HAP-1 (cell line): ENCODE results near the gene MCM5.
"Not testable (repeated sequence)": the region's sequence is repeated elsewhere in the genome, so short reads cannot be mapped to it uniquely, and the experiment has no call there.

Experiments
- DNase-seq, 2 experiments: peaks; one replicate each; pipeline ENCODE4 v3.0.0-alpha.2; 2016 to 2020; ENCODE audit warnings: low spot score in 2 of 2
- H3K27me3 ChIP-seq: fragments of 250-450 bp; sonication (Bioruptor Pico); 2 replicates; pipeline ENCODE4 v1.5.1; 2020; ENCODE audit warnings: low read depth, mild to moderate bottlenecking, moderate library complexity
- H3K36me3 ChIP-seq: fragments of 250-450 bp; sonication (Bioruptor Pico); replicated peaks from 2 replicates; pipeline ENCODE4 v1.5.1; 2020; ENCODE audit warnings: mild to moderate bottlenecking
- H3K4me1 ChIP-seq: fragments of 250-450 bp; sonication (Bioruptor Pico); 2 replicates; pipeline ENCODE4 v1.5.1; 2020; ENCODE audit warnings: mild to moderate bottlenecking
- H3K4me3 ChIP-seq: fragments of 250-450 bp; sonication (Bioruptor Pico); 2 replicates; pipeline ENCODE4 v1.5.1; 2020; ENCODE audit warnings: mild to moderate bottlenecking, moderate library complexity
- H3K9me3 ChIP-seq: fragments of 250-450 bp; sonication (Bioruptor Pico); 2 replicates; pipeline ENCODE4 v1.5.1; 2020; ENCODE audit warnings: mild to moderate bottlenecking, moderate library complexity
- in situ Hi-C: fragments of 300-500 bp; cut with MboI; formaldehyde crosslinking; loops from 3 replicates; pipeline ENCODE4 v1.14.3; 2020; ENCODE audit warnings: low sequenced_read_pairs, inconsistent platforms, mixed read lengths

MCM5 gene

GRCh38 chr22:35462498-35463230, 62.7 kb downstream of the MCM5 start:
- in situ Hi-C loops, result no loop called here
- Histone ChIP-seq H3K4me1 (no peaks in the 10 kb centered on the region), H3K36me3 (no peaks in the 10 kb centered on the region), H3K9me3 (no peaks in the 10 kb centered on the region), H3K27me3 (no peaks in the 10 kb centered on the region), H3K4me3 (no peak overlapping the region)
- no peak for DNase-seq

GRCh38 chr22:35463231-35463933, 63.4 kb downstream of the MCM5 start:
- H3K4me3 ChIP-seq, result no peak overlapping the region
- H3K36me3 ChIP-seq, result no peaks in the 10 kb centered on the region
- H3K27me3 ChIP-seq, result no peaks in the 10 kb centered on the region
- in situ Hi-C loops, result no loop called here
- DNase-seq, result no peak
- no peaks in the 10 kb centered on the region for H3K4me1 ChIP-seq
- no peaks in the 10 kb centered on the region for H3K9me3 ChIP-seq

- in situ Hi-C loops, result no loop called here
- Histone ChIP-seq H3K4me3 (no peak overlapping the region), H3K36me3 (no peaks in the 10 kb centered on the region), H3K4me1 (no peaks in the 10 kb centered on the region), H3K27me3 (no peaks in the 10 kb centered on the region), H3K9me3 (no peaks in the 10 kb centered on the region)
- no peak for DNase-seq
Measured at GRCh38 chr22:35464399-35464798, 64.5 kb downstream of the MCM5 start.

GRCh38 chr22:35465109-35465701, 65.3 kb downstream of the MCM5 start:
- no peak overlapping the region for H3K4me3 ChIP-seq
- no peaks in the 10 kb centered on the region for H3K9me3 ChIP-seq
- in situ Hi-C loops, result no loop called here
- no peaks in the 10 kb centered on the region for H3K36me3 ChIP-seq
- no peaks in the 10 kb centered on the region for H3K27me3 ChIP-seq
- DNase-seq, result no peak
- H3K4me1 ChIP-seq, result no peaks in the 10 kb centered on the region

GRCh38 chr22:35467681-35468434, 67.9 kb downstream of the MCM5 start:
- Histone ChIP-seq H3K4me3 (no peak overlapping the region), H3K36me3 (no peaks in the 10 kb centered on the region), H3K9me3 (no peaks in the 10 kb centered on the region; the same call in 1 of the 2 replicates), H3K27me3 (no peaks in the 10 kb centered on the region), H3K4me1 (no peaks in the 10 kb centered on the region)
- in situ Hi-C loops, result no loop called here
- no peak for DNase-seq

GRCh38 chr22:35470903-35471321, 71.0 kb downstream of the MCM5 start:
- DNase-seq, result no peak
- no peaks in the 10 kb centered on the region for H3K4me1 ChIP-seq
- no peaks in the 10 kb centered on the region for H3K27me3 ChIP-seq
- no peak overlapping the region for H3K4me3 ChIP-seq
- no peaks in the 10 kb centered on the region; the same call in 1 of the 2 replicates for H3K9me3 ChIP-seq
- in situ Hi-C loops, result no loop called here
- H3K36me3 ChIP-seq, result no peaks in the 10 kb centered on the region

GRCh38 chr22:35471566-35471965, 71.6 kb downstream of the MCM5 start:
- in situ Hi-C loops, H3K4me3 ChIP-seq, H3K36me3 ChIP-seq, DNase-seq, H3K4me1 ChIP-seq, H3K9me3 ChIP-seq, H3K27me3 ChIP-seq: not testable (repeated sequence)

- in situ Hi-C loops, result no loop called here
- Histone ChIP-seq H3K9me3 (no peaks in the 10 kb centered on the region; the same call in 1 of the 2 replicates), H3K4me3 (no peak overlapping the region), H3K36me3 (no peaks in the 10 kb centered on the region), H3K4me1 (no peaks in the 10 kb centered on the region), H3K27me3 (no peaks in the 10 kb centered on the region)
- no peak for DNase-seq
Measured at GRCh38 chr22:35472488-35472887, 72.5 kb downstream of the MCM5 start.

GRCh38 chr22:35473971-35474370, 74.0 kb downstream of the MCM5 start:
- Histone ChIP-seq H3K36me3 (no peaks in the 10 kb centered on the region), H3K4me3 (no peak overlapping the region), H3K9me3 (no peaks in the 10 kb centered on the region; the same call in 1 of the 2 replicates), H3K27me3 (no peaks in the 10 kb centered on the region), H3K4me1 (no peaks in the 10 kb centered on the region)
- no peak for DNase-seq
- in situ Hi-C loops, result no loop called here
